GM21515 (cell line): ENCODE results near the gene KLRB1.
"Not testable (repeated sequence)": the region's sequence is repeated elsewhere in the genome, so short reads cannot be mapped to it uniquely, and the experiment has no call there.

ENCODE experiments used
- ATAC-seq: cut with Tn5 transposase; IDR thresholded peaks from one replicate; pipeline ENCODE4 v1.9.1; 2021; ENCODE audit not compliant: unreplicated experiment

Gene KLRB1

GRCh38 chr12:9607716-9608115 lies at the start of gene KLRB1:
Gene KLRB1 (minus strand): TSS chr12:9607916. CDS start chr12:9607839, 77 bp downstream.
- ATAC-seq, result no peak

- no peak for ATAC-seq
These were observed 43.6 kb upstream of the KLRB1 start for GRCh38 chr12:9651265-9651729.

GRCh38 chr12:9650151-9650576 lies 42.4 kb upstream of the KLRB1 start:
- no peak for ATAC-seq

GRCh38 chr12:9649532-9649940 lies 41.8 kb upstream of the KLRB1 start:
- no peak for ATAC-seq

- no peak for ATAC-seq
These were observed 41.2 kb upstream of the KLRB1 start for GRCh38 chr12:9648701-9649531.

GRCh38 chr12:9647825-9648700 lies 40.3 kb upstream of the KLRB1 start:
- peak; percentile 60 for ATAC-seq

GRCh38 chr12:9646794-9647781 lies 39.4 kb upstream of the KLRB1 start:
- no peak for ATAC-seq

- ATAC-seq, result not testable (repeated sequence)
These were observed 37.4 kb upstream of the KLRB1 start for GRCh38 chr12:9644985-9645551.

GRCh38 chr12:9643266-9643660 lies 35.5 kb upstream of the KLRB1 start:
- no peak for ATAC-seq

GRCh38 chr12:9642606-9643265 lies 35.0 kb upstream of the KLRB1 start:
- ATAC-seq, result no peak

- no peak for ATAC-seq
These were observed 32.3 kb upstream of the KLRB1 start for GRCh38 chr12:9640024-9640423.

- ATAC-seq, result no peak
These were observed 29.1 kb upstream of the KLRB1 start for GRCh38 chr12:9636851-9637206.

GRCh38 chr12:9636150-9636850 lies 28.6 kb upstream of the KLRB1 start:
- ATAC-seq, result no peak

GRCh38 chr12:9634969-9635754 lies 27.4 kb upstream of the KLRB1 start:
- ATAC-seq, result no peak

- no peak for ATAC-seq
These were observed 26.6 kb upstream of the KLRB1 start for GRCh38 chr12:9634177-9634803.

GRCh38 chr12:9632766-9633165 lies 25.1 kb upstream of the KLRB1 start:
- ATAC-seq, result no peak

GRCh38 chr12:9626821-9627220 lies 19.1 kb upstream of the KLRB1 start:
- no peak for ATAC-seq

GRCh38 chr12:9626291-9626690 lies 18.6 kb upstream of the KLRB1 start:
- ATAC-seq, result no peak
